Thyroid gland (tissue), 4 donors: Measurements from ENCODE around the gene ANKRD63. TPM values are rescaled to one million over a fixed set of nuclear protein-coding genes. Genes with fewer than 3 reads are reported as not detected.

ENCODE experiments used
- DNase-seq, 2 donors: peaks; one replicate each; pipeline ENCODE4 v3.0.0-alpha.2; 2019
- H3K27ac ChIP-seq, 3 donors: fragments of 200-600 bp; sonication (generic); 1 replicate in 2 of 3; 2 replicates in 1 of 3; pipeline ENCODE4 v1.5.1; 2016 to 2019; ENCODE audit warnings: mild to moderate bottlenecking in 1 of 3, moderate library complexity in 1 of 3
- H3K27me3 ChIP-seq: fragments of 200-600 bp; sonication (generic); one replicate; pipeline ENCODE4 v1.5.1; 2019
- H3K36me3 ChIP-seq, 2 donors: fragments of 200-600 bp; sonication (generic); one replicate each; pipeline ENCODE4 v1.5.1; 2016 to 2019
- H3K4me1 ChIP-seq, 2 donors: fragments of 200-600 bp; sonication (generic); one replicate each; pipeline ENCODE4 v1.5.1; 2017 to 2019
- H3K4me3 ChIP-seq, 3 donors: fragments of 200-600 bp; sonication (generic); replicated peaks in 1 of 3; 1 replicate in 2 of 3; 2 replicates in 1 of 3; pipeline ENCODE4 v1.5.1; 2016; ENCODE audit warnings: mild to moderate bottlenecking in 1 of 3
- H3K9me3 ChIP-seq: fragments of 200-600 bp; sonication (generic); one replicate; pipeline ENCODE4 v1.5.1; 2017
- CTCF ChIP-seq, 6 experiments: fragments of 200-600 bp in 3 of 6; fragments of 450-650 bp in 3 of 6; sonication (generic) in 3 of 6; IDR thresholded peaks; one replicate each; pipeline ENCODE4 v1.5.1; 2016 to 2019; ENCODE audit warnings: antibody characterized with exemption in 6 of 6, mild to moderate bottlenecking in 2 of 6, inconsistent platforms in 1 of 6, moderate library complexity in 1 of 6
- POLR2A ChIP-seq, 2 donors: fragments of 450-650 bp; IDR thresholded peaks; one replicate each; pipeline ENCODE4 v1.6.1; 2017; ENCODE audit warnings: antibody characterized with exemption in 2 of 2, mild to moderate bottlenecking in 2 of 2, moderate library complexity in 1 of 2
- WGBS, 2 donors: methylation state at CpG; one replicate each; pipeline ENCODE4 v1.1.5; 2017; 5-methylcytosine and 5-hydroxymethylcytosine counted together
- intact Hi-C: fragments of 100-400 bp; cut with DNase I; formaldehyde crosslinking; loops from one replicate; pipeline ENCODE4 v1.15.1; 2023
- total RNA-seq, 4 donors: library from RNA; depleted of rRNA; stranded (reverse); fragments of >200 nt; gene quantifications; one replicate each; pipeline ENCODE4 v1.2.3, GENCODE V29; 2016

Gene ANKRD63
- total RNA-seq, 4 donors from 2014 or later, result 2.1 TPM; not detected in 3

GRCh38 chr15:40240619-40241221 is 42.1 kb downstream of the ANKRD63 start:
- H3K4me1 ChIP-seq, result peaks cover 23 to 33% of the 10 kb centered on the region in 2 donors
- no peak overlapping the region for H3K4me3 ChIP-seq
- H3K36me3 ChIP-seq, result no peaks in the 10 kb centered on the region
- TF ChIP-seq CTCF (IDR thresholded peaks at IDR 0.05), result no peak
- TF ChIP-seq POLR2A (IDR thresholded peaks at IDR 0.05), result no peak
- WGBS, 2 donors, result 86 to 87% methylated on average over 9 to 10 of the region's 10 CpGs
- peak overlapping the region in 2 of 3 donors; percentile 26 to 46 for H3K27ac ChIP-seq
- DNase-seq, result no peak
- H3K27me3 ChIP-seq, result no peaks in the 10 kb centered on the region
- intact Hi-C loops, result no loop called here
- H3K9me3 ChIP-seq, result no peaks in the 10 kb centered on the region

GRCh38 chr15:40239693-40240618 is 42.9 kb downstream of the ANKRD63 start:
- peak; percentile 44 to 53 for DNase-seq
- Histone ChIP-seq H3K4me1 (peaks cover 23 to 27% of the 10 kb centered on the region in 2 donors), H3K4me3 (no peak overlapping the region), H3K27me3 (no peaks in the 10 kb centered on the region), H3K36me3 (no peaks in the 10 kb centered on the region), H3K9me3 (no peaks in the 10 kb centered on the region), H3K27ac (peak overlapping the region; percentile 28 to 83 (median 67))
- TF ChIP-seq CTCF (IDR thresholded peaks at IDR 0.05) (no peak), POLR2A (IDR thresholded peaks at IDR 0.05) (no peak)
- 80% methylated on average over 13 to 14 of the region's 19 CpGs for WGBS, 2 donors
- intact Hi-C loops, result no loop called here

GRCh38 chr15:40239404-40239692 is 43.5 kb downstream of the ANKRD63 start:
- DNase-seq, result no peak
- H3K9me3 ChIP-seq, result no peaks in the 10 kb centered on the region
- intact Hi-C loops, result no loop called here
- no peaks in the 10 kb centered on the region for H3K36me3 ChIP-seq
- peak overlapping the region in 1 of 3 donors; percentile 21 for H3K4me3 ChIP-seq
- H3K27me3 ChIP-seq, result no peaks in the 10 kb centered on the region
- 5 to 23% methylated on average over 3 to 5 of the region's 5 CpGs for WGBS, 2 donors
- TF ChIP-seq POLR2A (IDR thresholded peaks at IDR 0.05) (no peak), CTCF (IDR thresholded peaks at IDR 0.05) (no peak)
- peaks cover 23 to 27% of the 10 kb centered on the region in 2 donors for H3K4me1 ChIP-seq
- peak overlapping the region; percentile 28 to 83 (median 67) for H3K27ac ChIP-seq

- peak; percentile 94 for DNase-seq
- TF ChIP-seq CTCF (IDR thresholded peaks at IDR 0.05) (no peak), POLR2A (IDR thresholded peaks at IDR 0.05) (peak in 1 of 2 donors; percentile 75)
These were observed 44.1 kb downstream of the ANKRD63 start, which contains the start of gene PAK6 for GRCh38 chr15:40238532-40239403. Gene PAK6 (plus strand): TSS chr15:40239063. CDS start chr15:40264786, 25,723 bp downstream.

More at GRCh38 chr15:40238532-40239403, 44.1 kb downstream of the ANKRD63 start, which contains the start of gene PAK6:
- intact Hi-C loops, result no loop called here
- WGBS, 2 donors, result 9% methylated on average over 25 to 29 of the region's 39 CpGs
- Histone ChIP-seq H3K4me1 (peaks cover 23 to 27% of the 10 kb centered on the region in 2 donors), H3K9me3 (no peaks in the 10 kb centered on the region), H3K4me3 (peak within 1 kb of the TSS in 1 of 3 donors; percentile 21), H3K27me3 (no peaks in the 10 kb centered on the region), H3K36me3 (no peaks in the 10 kb centered on the region), H3K27ac (peak within 1 kb of the TSS; percentile 28 to 83 (median 67))
